HEK293 (cell line): Measurements from ENCODE around the gene PGGHG.

Experiments used
- CTCF ChIP-seq: fragments of 450-650 bp; formaldehyde crosslinking; IDR thresholded peaks from 2 replicates; pipeline ENCODE4 v1.5.1; 2016; ENCODE audit warnings: missing biosample characterization, missing genetic modification characterization
- OSR2 ChIP-seq: fragments of 450-650 bp; formaldehyde crosslinking; IDR thresholded peaks from 2 replicates; pipeline ENCODE4 v1.5.1; 2016; ENCODE audit warnings: missing biosample characterization, missing genetic modification characterization
- SP2 ChIP-seq: fragments of 450-650 bp; formaldehyde crosslinking; IDR thresholded peaks from 2 replicates; pipeline ENCODE4 v1.5.1; 2016; ENCODE audit warnings: missing biosample characterization, missing genetic modification characterization
- TCF7L2 ChIP-seq: IDR thresholded peaks from 2 replicates; pipeline ENCODE4 v1.6.1; 2011; ENCODE audit warnings: low read depth, mild to moderate bottlenecking, inconsistent platforms, low read length, moderate library complexity, borderline replicate concordance
- YY1 ChIP-seq: fragments of 450-650 bp; formaldehyde crosslinking; IDR thresholded peaks from 2 replicates; pipeline ENCODE4 v1.5.1; 2018; ENCODE audit warnings: missing biosample characterization, missing genetic modification characterization
- ZBTB1 ChIP-seq: fragments of 450-650 bp; formaldehyde crosslinking; IDR thresholded peaks from 2 replicates; pipeline ENCODE4 v1.5.1; 2016; ENCODE audit warnings: missing biosample characterization, missing genetic modification characterization
- ZBTB8A ChIP-seq: fragments of 450-650 bp; formaldehyde crosslinking; IDR thresholded peaks from 2 replicates; pipeline ENCODE4 v1.5.1; 2016; ENCODE audit warnings: missing biosample characterization, missing genetic modification characterization
- ZNF133 ChIP-seq: fragments of 450-650 bp; formaldehyde crosslinking; IDR thresholded peaks from 2 replicates; pipeline ENCODE4 v1.5.1; 2016; ENCODE audit warnings: missing biosample characterization, missing genetic modification characterization
- ZNF280D ChIP-seq: fragments of 450-650 bp; formaldehyde crosslinking; IDR thresholded peaks from 2 replicates; pipeline ENCODE4 v1.5.1; 2016; ENCODE audit warnings: missing biosample characterization, missing genetic modification characterization
- ZNF785 ChIP-seq: fragments of 450-650 bp; formaldehyde crosslinking; IDR thresholded peaks from 2 replicates; pipeline ENCODE4 v1.5.1; 2016; ENCODE audit warnings: missing biosample characterization, missing genetic modification characterization
- ZNF792 ChIP-seq: fragments of 450-650 bp; formaldehyde crosslinking; IDR thresholded peaks from 2 replicates; pipeline ENCODE4 v1.5.1; 2016; ENCODE audit warnings: missing biosample characterization, missing genetic modification characterization
- TF ChIP-seq, protein P1 (sequence below): fragments of 450-650 bp; formaldehyde crosslinking; IDR thresholded peaks from 2 replicates; pipeline ENCODE4 v1.5.1; 2017; ENCODE audit warnings: missing biosample characterization, missing genetic modification characterization
- TF ChIP-seq, protein P2 (sequence below): fragments of 450-650 bp; formaldehyde crosslinking; IDR thresholded peaks from 2 replicates; pipeline ENCODE4 v1.5.1; 2016; ENCODE audit warnings: missing biosample characterization, missing genetic modification characterization
- TF ChIP-seq, protein P3 (sequence below): fragments of 450-650 bp; formaldehyde crosslinking; optimal IDR thresholded peaks from 2 replicates; pipeline ENCODE3; 2016; ENCODE audit warnings: missing biosample characterization, mild to moderate bottlenecking, missing genetic modification characterization

DNA sequence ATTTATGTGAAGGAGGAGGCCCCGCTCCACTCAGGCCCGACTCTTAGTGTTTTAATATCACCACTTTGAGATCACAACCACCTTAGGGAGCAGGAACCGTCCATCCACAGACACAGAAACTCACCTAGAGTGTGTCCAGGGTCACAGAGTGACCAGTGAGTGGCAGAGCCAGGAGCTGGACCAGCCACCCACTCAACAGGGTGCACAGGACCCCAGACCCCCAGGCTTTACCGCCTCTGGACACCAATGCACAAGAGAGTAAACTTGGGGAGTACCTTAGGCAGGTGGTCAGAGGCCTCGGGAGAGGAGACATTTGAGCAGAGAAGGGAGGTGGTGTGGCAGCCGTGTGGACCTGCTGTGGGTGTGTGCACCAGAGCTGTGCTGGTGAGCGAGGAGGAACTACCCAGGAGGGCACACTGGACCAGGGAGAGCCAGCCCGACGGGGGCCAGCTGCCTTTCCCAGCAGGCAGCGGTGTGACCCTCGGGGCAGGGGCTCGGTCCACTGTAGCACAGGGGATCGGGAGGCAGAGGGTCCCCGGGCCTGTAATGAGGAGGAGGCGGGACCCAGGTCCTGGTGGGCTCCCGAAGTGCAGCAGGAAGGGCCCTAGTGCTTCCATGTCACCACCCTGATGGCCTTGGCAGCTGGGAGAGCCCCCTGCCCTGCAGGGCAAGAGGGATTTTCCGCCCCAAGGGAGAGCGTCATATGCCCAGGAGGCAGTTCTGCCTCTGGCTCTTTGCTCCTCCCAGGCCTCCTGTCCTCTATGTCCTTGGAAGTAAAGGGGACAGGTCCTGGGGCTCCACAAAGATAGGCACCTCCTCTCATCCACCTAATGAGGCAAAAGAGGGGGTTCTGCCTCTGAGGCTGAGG is 18.2 kb upstream of the PGGHG start:
- TF ChIP-seq CTCF (tag by site-specific recombination) (no peak), ZNF792 (tag by site-specific recombination) (no peak), ZBTB8A (tag by site-specific recombination) (no peak), TCF7L2 (no peak), ZNF785 (tag by site-specific recombination) (no peak), OSR2 (tag by site-specific recombination) (no peak), ZBTB1 (no peak), SP2 (tag by site-specific recombination) (no peak), YY1 (tag by site-specific recombination) (no peak), ZNF280D (tag by site-specific recombination) (no peak), ZNF133 (tag by site-specific recombination) (no peak)
- TF ChIP-seq, protein P1, sequence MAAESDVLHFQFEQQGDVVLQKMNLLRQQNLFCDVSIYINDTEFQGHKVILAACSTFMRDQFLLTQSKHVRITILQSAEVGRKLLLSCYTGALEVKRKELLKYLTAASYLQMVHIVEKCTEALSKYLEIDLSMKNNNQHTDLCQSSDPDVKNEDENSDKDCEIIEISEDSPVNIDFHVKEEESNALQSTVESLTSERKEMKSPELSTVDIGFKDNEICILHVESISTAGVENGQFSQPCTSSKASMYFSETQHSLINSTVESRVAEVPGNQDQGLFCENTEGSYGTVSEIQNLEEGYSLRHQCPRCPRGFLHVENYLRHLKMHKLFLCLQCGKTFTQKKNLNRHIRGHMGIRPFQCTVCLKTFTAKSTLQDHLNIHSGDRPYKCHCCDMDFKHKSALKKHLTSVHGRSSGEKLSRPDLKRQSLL (tag by site-specific recombination): no peak
- TF ChIP-seq, protein P2, sequence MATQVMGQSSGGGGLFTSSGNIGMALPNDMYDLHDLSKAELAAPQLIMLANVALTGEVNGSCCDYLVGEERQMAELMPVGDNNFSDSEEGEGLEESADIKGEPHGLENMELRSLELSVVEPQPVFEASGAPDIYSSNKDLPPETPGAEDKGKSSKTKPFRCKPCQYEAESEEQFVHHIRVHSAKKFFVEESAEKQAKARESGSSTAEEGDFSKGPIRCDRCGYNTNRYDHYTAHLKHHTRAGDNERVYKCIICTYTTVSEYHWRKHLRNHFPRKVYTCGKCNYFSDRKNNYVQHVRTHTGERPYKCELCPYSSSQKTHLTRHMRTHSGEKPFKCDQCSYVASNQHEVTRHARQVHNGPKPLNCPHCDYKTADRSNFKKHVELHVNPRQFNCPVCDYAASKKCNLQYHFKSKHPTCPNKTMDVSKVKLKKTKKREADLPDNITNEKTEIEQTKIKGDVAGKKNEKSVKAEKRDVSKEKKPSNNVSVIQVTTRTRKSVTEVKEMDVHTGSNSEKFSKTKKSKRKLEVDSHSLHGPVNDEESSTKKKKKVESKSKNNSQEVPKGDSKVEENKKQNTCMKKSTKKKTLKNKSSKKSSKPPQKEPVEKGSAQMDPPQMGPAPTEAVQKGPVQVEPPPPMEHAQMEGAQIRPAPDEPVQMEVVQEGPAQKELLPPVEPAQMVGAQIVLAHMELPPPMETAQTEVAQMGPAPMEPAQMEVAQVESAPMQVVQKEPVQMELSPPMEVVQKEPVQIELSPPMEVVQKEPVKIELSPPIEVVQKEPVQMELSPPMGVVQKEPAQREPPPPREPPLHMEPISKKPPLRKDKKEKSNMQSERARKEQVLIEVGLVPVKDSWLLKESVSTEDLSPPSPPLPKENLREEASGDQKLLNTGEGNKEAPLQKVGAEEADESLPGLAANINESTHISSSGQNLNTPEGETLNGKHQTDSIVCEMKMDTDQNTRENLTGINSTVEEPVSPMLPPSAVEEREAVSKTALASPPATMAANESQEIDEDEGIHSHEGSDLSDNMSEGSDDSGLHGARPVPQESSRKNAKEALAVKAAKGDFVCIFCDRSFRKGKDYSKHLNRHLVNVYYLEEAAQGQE (tag by site-specific recombination): no peak
- TF ChIP-seq, protein P3, sequence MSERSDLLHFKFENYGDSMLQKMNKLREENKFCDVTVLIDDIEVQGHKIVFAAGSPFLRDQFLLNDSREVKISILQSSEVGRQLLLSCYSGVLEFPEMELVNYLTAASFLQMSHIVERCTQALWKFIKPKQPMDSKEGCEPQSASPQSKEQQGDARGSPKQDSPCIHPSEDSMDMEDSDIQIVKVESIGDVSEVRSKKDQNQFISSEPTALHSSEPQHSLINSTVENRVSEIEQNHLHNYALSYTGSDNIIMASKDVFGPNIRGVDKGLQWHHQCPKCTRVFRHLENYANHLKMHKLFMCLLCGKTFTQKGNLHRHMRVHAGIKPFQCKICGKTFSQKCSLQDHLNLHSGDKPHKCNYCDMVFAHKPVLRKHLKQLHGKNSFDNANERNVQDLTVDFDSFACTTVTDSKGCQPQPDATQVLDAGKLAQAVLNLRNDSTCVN (tag by site-specific recombination): no peak
